Effector memory CD4-positive, alpha-beta T cell (primary cell): ENCODE results near the gene DNAI1.
A peak's percentile ranks its signal among the peaks of the same experiment; 100 is the strongest.
"Not testable (repeated sequence)": the region's sequence is repeated elsewhere in the genome, so short reads cannot be mapped to it uniquely, and the experiment has no call there.

Experiments
- DNase-seq, 3 donors: peaks; one replicate each; pipeline ENCODE4 v3.0.0-alpha.2; 2020
- H3K27ac ChIP-seq: 2 replicates; pipeline ENCODE4 v1.7.0; 2013; ENCODE audit warnings: mild to moderate bottlenecking, low read length, moderate library complexity; ENCODE audit not compliant: insufficient read depth, poor library complexity, severe bottlenecking
- H3K27me3 ChIP-seq: replicated peaks from 2 replicates; pipeline ENCODE4 v1.7.0; 2013; ENCODE audit warnings: mild to moderate bottlenecking, low read length; ENCODE audit not compliant: insufficient read depth, control insufficient read depth, poor library complexity, severe bottlenecking
- H3K36me3 ChIP-seq: 2 replicates; pipeline ENCODE4 v1.7.0; 2013; ENCODE audit warnings: mild to moderate bottlenecking, low read length, moderate library complexity; ENCODE audit not compliant: control insufficient read depth, insufficient read depth
- H3K4me1 ChIP-seq: 2 replicates; pipeline ENCODE4 v1.7.0; 2013; ENCODE audit warnings: low read length, mild to moderate bottlenecking; ENCODE audit not compliant: control insufficient read depth, insufficient read depth, poor library complexity, severe bottlenecking
- H3K4me3 ChIP-seq: 2 replicates; pipeline ENCODE4 v1.7.0; 2013; ENCODE audit warnings: low read length, low read depth, mild to moderate bottlenecking; ENCODE audit not compliant: insufficient read depth, poor library complexity, severe bottlenecking
- H3K9me3 ChIP-seq: 2 replicates; pipeline ENCODE4 v1.7.0; 2013; ENCODE audit warnings: mild to moderate bottlenecking, low read length, moderate library complexity; ENCODE audit not compliant: control insufficient read depth

Gene DNAI1

DNA sequence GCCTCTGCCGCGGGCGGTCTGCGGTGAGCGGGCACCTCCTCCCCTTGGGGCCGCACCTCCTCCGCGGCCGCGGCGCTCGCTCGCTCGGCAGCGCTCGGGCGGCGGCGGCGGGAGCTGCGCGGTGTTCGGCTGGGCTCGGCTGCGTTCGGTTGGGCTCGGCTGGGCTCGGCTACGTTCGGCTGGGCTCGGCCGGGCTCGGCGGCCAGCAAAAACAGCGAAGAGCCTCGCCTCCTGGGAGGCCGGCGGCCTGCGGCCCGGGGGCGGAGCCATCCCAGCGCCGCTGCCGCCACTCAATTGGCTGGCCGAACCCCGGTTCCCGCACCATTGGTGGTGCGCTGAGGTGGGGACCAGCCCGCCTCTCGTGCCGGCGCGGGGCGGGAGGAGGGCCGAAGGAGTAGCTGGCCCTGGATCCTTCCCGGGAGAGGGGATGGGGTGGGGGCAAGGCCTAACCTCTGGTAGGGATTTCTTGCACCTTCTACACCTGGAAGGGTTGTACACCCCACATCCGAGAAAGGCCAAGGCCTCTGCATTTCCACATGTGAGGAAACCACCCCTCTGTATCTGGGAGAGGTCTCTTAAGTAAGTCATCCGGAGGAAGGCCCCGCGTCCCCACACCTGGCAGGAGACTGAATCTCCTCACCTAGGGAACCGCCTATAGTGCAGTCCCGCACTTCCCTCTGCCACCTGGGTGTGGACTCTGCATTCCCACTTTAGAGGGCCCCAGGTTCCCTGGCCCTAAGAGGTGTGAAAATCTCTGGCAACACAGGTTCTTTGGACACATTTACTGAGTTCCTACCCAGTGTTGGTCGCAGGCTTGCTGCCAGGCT is 64.6 kb downstream of the DNAI1 start, which contains the start of gene ENHO:
ENHO (minus strand) TSS at position 20 of the 827 bp plus-strand sequence. CDS start 1,295 bp downstream, outside the sequence.
- peak within 1 kb of the TSS; percentile 38 for H3K4me3 ChIP-seq
- H3K4me1 ChIP-seq = peaks cover 10% of the 10 kb centered on the region
- H3K36me3 ChIP-seq = no peaks in the 10 kb centered on the region
- H3K27ac ChIP-seq = peak within 1 kb of the TSS; percentile 29
- H3K9me3 ChIP-seq = no peaks in the 10 kb centered on the region
- peak; percentile 77 to 84 (median 82) for DNase-seq
- H3K27me3 ChIP-seq = no peaks in the 10 kb centered on the region

DNA sequence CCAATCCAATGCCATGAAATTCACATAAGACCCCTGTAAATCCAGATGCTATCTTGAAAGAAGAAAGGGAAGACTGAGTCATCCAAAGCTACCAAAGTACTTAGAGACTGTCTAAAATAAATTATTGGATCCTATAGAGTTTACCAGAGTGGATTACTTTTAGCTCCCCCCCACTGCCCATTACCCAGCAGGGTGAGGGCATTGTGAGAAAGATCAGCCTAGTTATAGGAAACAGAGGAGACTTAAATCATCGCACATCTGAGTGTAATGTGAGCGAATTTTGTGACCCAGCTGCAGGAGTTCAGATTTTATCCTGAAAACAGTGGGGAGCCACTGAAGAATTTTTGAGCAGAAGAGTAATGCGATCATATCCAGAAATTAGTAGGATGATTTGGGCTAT is 65.7 kb downstream of the DNAI1 start:
- DNase-seq = no peak
- no peaks in the 10 kb centered on the region for H3K27me3 ChIP-seq

DNA sequence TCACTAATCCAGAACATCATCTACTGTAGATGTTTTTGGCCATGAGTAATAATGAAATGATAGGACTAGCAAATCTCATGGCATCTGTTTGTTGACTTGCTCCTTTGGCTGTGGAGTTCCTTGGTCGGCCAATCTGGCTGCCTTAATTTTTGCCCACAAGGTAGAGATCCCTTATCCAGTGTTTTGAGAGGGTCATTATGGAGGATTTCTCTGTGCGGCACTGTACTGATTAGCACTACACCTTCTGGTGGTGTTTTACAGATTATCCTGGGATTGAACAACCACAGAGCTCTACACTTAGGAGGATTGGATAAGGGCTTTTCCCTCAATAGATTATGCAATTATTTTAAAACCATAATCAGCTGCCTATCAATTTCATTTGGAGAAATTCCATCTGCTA is 67.4 kb downstream of the DNAI1 start:
- Histone ChIP-seq H3K4me1 (peaks cover 10% of the 10 kb centered on the region), H3K4me3 (no peak overlapping the region), H3K9me3 (no peaks in the 10 kb centered on the region), H3K27me3 (no peaks in the 10 kb centered on the region), H3K36me3 (no peaks in the 10 kb centered on the region), H3K27ac (no peak overlapping the region)
- DNase-seq = no peak

More for the DNA sequence above, 65.7 kb downstream of the DNAI1 start:
- H3K27ac ChIP-seq = no peak overlapping the region
- H3K36me3 ChIP-seq = no peaks in the 10 kb centered on the region
- H3K4me3 ChIP-seq = no peak overlapping the region
- peaks cover 10% of the 10 kb centered on the region for H3K4me1 ChIP-seq
- H3K9me3 ChIP-seq = no peaks in the 10 kb centered on the region

DNA sequence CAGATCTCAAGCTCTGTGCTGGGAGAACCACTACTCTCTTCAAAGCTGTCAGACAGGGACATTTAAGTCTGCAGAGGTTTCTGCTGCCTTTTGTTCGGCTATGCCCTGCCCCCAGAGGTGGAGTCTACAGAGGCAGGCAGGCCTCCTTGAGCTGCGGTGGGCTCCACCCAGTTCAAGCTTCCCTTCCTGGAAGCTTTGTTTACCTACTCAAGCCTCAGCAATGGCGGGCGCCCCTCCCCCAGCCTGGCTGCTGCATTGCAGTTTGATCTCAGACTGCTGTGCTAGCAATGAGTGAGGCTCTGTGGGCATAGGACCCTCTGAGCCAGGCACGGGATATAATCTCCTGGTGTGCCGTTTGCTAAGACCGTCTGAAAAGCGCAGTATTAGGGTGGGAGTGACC is 73.4 kb downstream of the DNAI1 start:
- H3K9me3 ChIP-seq, H3K4me1 ChIP-seq: not testable (repeated sequence)

DNA sequence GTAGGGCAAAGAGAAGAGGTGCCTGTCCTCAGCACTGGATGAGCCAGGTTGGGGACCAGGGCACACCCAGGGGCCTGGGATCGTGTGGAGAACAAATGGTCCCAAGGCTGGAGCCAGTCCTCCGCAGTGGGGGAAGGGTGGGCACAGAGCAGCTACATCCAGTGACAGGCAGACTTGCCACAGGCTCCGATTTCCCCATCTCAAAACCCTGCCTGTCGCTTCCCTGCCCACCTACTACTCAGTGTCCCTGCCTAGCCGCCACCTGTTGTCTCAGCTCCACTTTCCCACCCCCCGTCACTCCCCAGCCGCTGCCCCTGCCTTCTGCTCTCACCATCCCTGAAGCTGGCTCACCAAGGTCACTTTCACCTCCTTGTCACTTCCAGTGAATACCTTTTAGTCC is 78.1 kb downstream of the DNAI1 start:
- H3K4me1 ChIP-seq = no peaks in the 10 kb centered on the region
- H3K9me3 ChIP-seq = no peaks in the 10 kb centered on the region
- no peak for DNase-seq
- no peak overlapping the region for H3K27ac ChIP-seq
- H3K36me3 ChIP-seq = no peaks in the 10 kb centered on the region
- peaks cover 8% of the 10 kb centered on the region for H3K27me3 ChIP-seq
- no peak overlapping the region for H3K4me3 ChIP-seq

More for the DNA sequence above, 73.4 kb downstream of the DNAI1 start:
- H3K4me3 ChIP-seq, DNase-seq, H3K27me3 ChIP-seq, H3K27ac ChIP-seq, H3K36me3 ChIP-seq: not testable (repeated sequence)

DNA sequence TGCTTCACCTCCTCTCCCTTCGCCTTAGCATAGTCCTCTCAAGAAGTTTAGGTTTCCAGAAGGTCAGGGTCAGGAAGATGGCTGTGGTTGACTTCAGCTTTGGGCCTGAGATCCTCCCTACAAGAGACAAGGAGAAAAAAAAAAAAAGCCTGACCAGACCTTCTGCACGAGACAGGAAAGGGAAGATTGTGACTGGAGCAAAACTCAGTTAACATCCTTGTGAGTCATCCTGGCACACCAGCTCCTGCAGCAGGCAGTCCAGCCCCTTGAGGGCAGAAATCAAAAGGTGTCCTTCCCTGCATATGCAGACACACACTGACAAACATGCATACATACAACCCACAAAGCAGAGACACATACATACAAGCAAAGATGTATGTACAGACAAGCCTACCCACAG is 82.2 kb downstream of the DNAI1 start:
- Histone ChIP-seq H3K9me3 (no peaks in the 10 kb centered on the region), H3K27ac (no peak overlapping the region), H3K4me1 (no peaks in the 10 kb centered on the region), H3K4me3 (no peak overlapping the region), H3K36me3 (no peaks in the 10 kb centered on the region), H3K27me3 (peaks cover 2% of the 10 kb centered on the region)
- DNase-seq = no peak

DNA sequence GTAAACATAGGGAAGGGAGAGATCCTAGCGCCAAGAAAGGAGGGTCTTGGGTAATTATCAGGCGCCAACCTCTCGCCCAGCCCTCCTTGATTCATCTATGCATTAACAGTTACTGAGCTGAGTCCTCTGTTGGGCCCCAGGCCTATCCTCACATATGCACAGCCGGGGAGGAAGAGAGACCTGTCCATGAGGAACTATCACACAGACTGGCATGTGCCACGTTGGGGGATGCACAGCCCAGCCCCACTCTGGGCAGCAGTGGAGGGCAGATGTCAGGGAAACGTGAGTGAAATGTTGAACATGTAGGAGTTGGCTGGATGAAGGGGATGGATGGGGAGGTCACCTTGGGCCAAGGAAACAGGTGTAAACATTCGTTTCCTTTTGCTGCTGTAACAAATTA is 82.9 kb downstream of the DNAI1 start:
- Histone ChIP-seq H3K4me1 (no peaks in the 10 kb centered on the region), H3K36me3 (no peaks in the 10 kb centered on the region), H3K9me3 (no peaks in the 10 kb centered on the region), H3K27ac (no peak overlapping the region), H3K4me3 (no peak overlapping the region), H3K27me3 (no peaks in the 10 kb centered on the region)
- DNase-seq = no peak

DNA sequence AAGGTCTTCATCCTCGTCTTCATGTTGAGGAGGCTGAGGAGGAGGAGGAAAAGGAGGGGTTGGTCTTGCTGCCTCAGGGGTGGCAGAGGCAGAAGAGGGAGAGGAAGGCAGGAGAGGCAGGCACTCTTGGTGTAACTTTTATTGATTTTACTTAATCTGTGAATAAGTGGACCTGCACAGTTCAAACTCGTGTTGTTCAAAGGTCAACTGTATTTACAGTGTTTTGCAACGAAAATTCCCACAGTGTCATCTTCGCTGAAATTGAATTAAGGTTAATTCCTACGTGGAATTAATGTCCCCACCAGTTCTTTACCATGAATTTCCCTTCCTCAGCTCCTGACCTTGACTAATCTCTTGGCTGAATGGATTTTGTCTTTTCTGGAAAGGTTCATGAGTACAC is 85.4 kb downstream of the DNAI1 start:
- Histone ChIP-seq H3K27ac (no peak overlapping the region), H3K27me3 (no peaks in the 10 kb centered on the region), H3K4me1 (no peaks in the 10 kb centered on the region), H3K4me3 (no peak overlapping the region), H3K36me3 (no peaks in the 10 kb centered on the region), H3K9me3 (no peaks in the 10 kb centered on the region)
- DNase-seq = no peak

DNA sequence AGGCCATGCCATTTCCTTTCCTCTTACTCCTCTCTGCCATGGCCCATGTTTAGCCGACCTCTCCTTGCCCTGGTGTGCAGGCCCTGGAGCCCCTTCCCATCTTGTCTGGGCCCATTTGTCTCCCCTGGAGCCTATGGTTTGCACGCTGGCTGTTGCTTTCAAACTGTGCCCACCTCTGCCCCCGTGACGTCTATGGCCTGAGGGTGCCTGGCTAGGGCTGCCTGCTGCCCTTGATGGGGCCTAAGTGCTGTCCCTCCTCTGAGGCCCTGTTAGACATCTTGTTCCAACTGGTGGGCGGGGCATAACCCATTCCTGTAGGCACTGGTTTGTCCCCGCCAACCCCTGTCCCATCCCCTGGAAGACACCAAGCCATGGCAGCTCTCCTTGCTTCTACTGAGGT is 86.9 kb downstream of the DNAI1 start:
- H3K9me3 ChIP-seq = no peaks in the 10 kb centered on the region
- DNase-seq = no peak
- H3K27me3 ChIP-seq = no peaks in the 10 kb centered on the region
- H3K4me3 ChIP-seq = no peak overlapping the region
- H3K36me3 ChIP-seq = no peaks in the 10 kb centered on the region
- H3K4me1 ChIP-seq = no peaks in the 10 kb centered on the region
- no peak overlapping the region for H3K27ac ChIP-seq

DNA sequence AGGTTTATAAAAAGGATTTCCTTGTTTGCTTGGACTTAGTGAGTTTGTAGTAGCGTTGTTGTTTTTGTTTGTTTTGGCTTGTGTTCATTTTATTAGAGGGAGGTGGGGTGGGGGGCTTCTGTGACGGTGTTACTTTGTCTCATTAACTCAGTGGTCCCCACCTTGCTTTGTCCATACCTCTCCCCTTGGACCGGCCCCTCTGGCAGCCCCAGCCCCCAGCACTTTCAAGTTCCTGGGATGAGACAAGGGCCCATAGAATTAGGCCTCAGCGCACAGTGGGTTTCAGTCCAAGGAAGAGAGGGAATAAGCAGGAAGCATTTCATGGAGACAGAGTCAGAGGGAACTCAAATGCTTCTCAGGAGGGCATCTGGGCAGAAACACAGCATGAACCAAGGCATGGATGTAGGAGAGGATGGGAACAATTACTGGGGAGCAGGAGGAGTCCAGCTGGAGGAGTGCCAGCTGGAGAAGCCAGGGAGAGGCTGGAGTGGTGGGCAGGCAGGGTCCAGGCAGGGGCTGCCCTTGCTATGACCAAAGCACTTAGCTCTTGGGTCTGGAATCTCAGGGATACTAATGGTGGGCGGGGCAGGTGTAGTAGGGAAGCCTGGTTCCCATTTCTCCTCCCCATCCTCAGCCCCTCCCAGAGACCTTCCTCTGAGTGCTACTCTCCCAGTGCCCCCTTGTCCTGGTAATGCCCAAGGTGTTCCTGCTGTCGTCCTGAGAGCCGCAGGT is 87.7 kb downstream of the DNAI1 start:
- H3K9me3 ChIP-seq = no peaks in the 10 kb centered on the region
- H3K27me3 ChIP-seq = no peaks in the 10 kb centered on the region
- H3K4me3 ChIP-seq = no peak overlapping the region
- no peak overlapping the region for H3K27ac ChIP-seq
- no peak for DNase-seq
- H3K4me1 ChIP-seq = no peaks in the 10 kb centered on the region
- H3K36me3 ChIP-seq = no peaks in the 10 kb centered on the region
